ENCODE results near the gene ATE1. TPM values are rescaled to one million over a fixed set of nuclear protein-coding genes. Genes with fewer than 3 reads are reported as not detected.

The ATE1 gene
- total and polyA plus RNA-seq, 2 experiments from 2014 or later: 17.4 to 24.5 TPM

DNA sequence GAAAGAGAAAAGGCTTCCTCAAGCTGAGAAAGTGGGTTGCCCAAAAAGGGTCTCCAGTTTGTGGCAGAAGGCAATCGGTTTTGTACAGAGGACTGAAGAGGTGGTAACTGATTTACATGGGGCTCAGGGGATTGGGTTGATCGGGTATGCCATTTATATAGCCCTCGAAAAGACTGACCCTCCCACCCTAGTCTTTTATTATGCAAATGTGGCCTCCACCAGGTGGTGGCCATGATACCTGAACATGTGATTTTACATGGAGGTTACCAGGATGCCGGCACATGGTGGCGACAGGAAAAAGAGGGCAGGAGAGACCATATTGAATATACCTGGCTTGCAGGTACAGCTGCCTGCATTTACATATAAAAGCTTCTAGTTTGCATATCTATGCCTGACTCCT, 36.7 kb downstream of the ATE1 start:
- Histone ChIP-seq H3K27ac (ENCODE audit: low read depth) (peak overlapping the region; percentile 89), H3K36me3 (ENCODE audit: insufficient read depth) (no peaks in the 10 kb centered on the region), H3K27me3 (ENCODE audit: insufficient read depth) (no peaks in the 10 kb centered on the region), H3F3A (replicated peaks; ENCODE audit: low read depth) (no peaks in the 10 kb centered on the region), H3K4me3 (peak overlapping the region; percentile 8; the same call in 1 of the 2 replicates), H4K20me1 (replicated peaks; ENCODE audit: insufficient read depth) (no peaks in the 10 kb centered on the region), H3K4me1 (ENCODE audit: insufficient read depth) (peaks cover 9% of the 10 kb centered on the region), H3K79me2 (replicated peaks; ENCODE audit: insufficient read depth) (peaks cover 6% of the 10 kb centered on the region), H2AFZ (no peak overlapping the region), H3K4me2 (peak overlapping the region; percentile 45), H3K9me2 (ENCODE audit: insufficient read depth) (no peaks in the 10 kb centered on the region)
- ATAC-seq (peak; percentile 93), DNase-seq (ENCODE audit: low spot score) (peak; percentile 96)
- no peaks in the 10 kb centered on the region for H3K27me3 Mint-ChIP-seq (ENCODE audit: insufficient read depth, low read depth, poor library complexity)
- peaks cover 35% of the 10 kb centered on the region for H3K4me1 Mint-ChIP-seq
- peak overlapping the region; percentile 46 for H3K4me3 Mint-ChIP-seq
- H3K9me3 Mint-ChIP-seq: no peaks in the 10 kb centered on the region
- H3K27ac Mint-ChIP-seq: peak overlapping the region; percentile 97
- H3K36me3 Mint-ChIP-seq (ENCODE audit: low read depth): peaks cover 35% of the 10 kb centered on the region
- peak; percentile 62; the same call in 1 of the 2 replicates for TF ChIP-seq NANOG (IDR thresholded peaks at IDR 0.05; ENCODE audit: borderline replicate concordance)
- no peak for TF ChIP-seq JUNB (IDR thresholded peaks at IDR 0.05; ENCODE audit: unreplicated experiment)
- no peak for TF ChIP-seq EZH2 (IDR thresholded peaks at IDR 0.05; ENCODE audit: low read depth, unreplicated experiment)
- TF ChIP-seq POLR2AphosphoS5 (IDR thresholded peaks at IDR 0.05; ENCODE audit: low read depth): peak; percentile 47
- TF ChIP-seq ZNF114 (CRISPR knock-in tag; IDR thresholded peaks at IDR 0.05): 0 out of 2 replicates have a peak, but pooled peaks have one; percentile 21

DNA sequence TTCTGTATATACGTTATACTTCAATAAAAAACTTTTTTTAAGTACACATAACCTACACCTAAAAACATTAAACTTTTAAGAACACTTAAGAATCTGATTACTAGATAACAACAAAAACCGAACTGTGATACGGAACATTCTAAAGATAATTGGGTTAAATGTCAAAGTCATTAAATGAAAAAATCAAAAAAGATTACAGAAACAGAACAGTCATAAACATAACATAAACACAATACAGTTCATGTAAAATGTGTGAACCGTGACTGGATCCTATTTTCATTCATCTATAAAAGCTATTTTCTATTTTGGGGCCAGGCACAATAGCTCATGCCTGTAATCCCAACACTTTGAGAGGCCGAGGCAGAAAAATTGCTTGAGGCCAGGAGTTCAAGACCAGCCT, 38.6 kb downstream of the ATE1 start:
- ATAC-seq (no peak), DNase-seq (ENCODE audit: low spot score) (no peak)
- H3K9me3 Mint-ChIP-seq: no peaks in the 10 kb centered on the region
- no peak overlapping the region for H2AFZ ChIP-seq
- no peak overlapping the region for H3K4me2 ChIP-seq
- H3K27ac ChIP-seq (ENCODE audit: low read depth): no peak overlapping the region
- no peaks in the 10 kb centered on the region for H4K20me1 ChIP-seq (replicated peaks; ENCODE audit: insufficient read depth)
- H3K4me3 ChIP-seq: no peak overlapping the region
- H3K36me3 Mint-ChIP-seq (ENCODE audit: low read depth): peaks cover 16% of the 10 kb centered on the region
- peaks cover 35% of the 10 kb centered on the region for H3K4me1 Mint-ChIP-seq
- no peak overlapping the region for H3K4me3 Mint-ChIP-seq
- peaks cover 6% of the 10 kb centered on the region for H3K79me2 ChIP-seq (replicated peaks; ENCODE audit: insufficient read depth)
- no peak overlapping the region for H3K27ac Mint-ChIP-seq
- H3K27me3 ChIP-seq (ENCODE audit: insufficient read depth): no peaks in the 10 kb centered on the region
- peaks cover 9% of the 10 kb centered on the region for H3K4me1 ChIP-seq (ENCODE audit: insufficient read depth)
- no peaks in the 10 kb centered on the region for H3F3A ChIP-seq (replicated peaks; ENCODE audit: low read depth)
- H3K27me3 Mint-ChIP-seq (ENCODE audit: insufficient read depth, low read depth, poor library complexity): no peaks in the 10 kb centered on the region
- no peaks in the 10 kb centered on the region for H3K9me2 ChIP-seq (ENCODE audit: insufficient read depth)
- H3K36me3 ChIP-seq (ENCODE audit: insufficient read depth): no peaks in the 10 kb centered on the region
- TF ChIP-seq CREB1 (CRISPR knock-in tag; IDR thresholded peaks at IDR 0.05; ENCODE audit: low read depth): no peak
- TF ChIP-seq, protein P1, sequence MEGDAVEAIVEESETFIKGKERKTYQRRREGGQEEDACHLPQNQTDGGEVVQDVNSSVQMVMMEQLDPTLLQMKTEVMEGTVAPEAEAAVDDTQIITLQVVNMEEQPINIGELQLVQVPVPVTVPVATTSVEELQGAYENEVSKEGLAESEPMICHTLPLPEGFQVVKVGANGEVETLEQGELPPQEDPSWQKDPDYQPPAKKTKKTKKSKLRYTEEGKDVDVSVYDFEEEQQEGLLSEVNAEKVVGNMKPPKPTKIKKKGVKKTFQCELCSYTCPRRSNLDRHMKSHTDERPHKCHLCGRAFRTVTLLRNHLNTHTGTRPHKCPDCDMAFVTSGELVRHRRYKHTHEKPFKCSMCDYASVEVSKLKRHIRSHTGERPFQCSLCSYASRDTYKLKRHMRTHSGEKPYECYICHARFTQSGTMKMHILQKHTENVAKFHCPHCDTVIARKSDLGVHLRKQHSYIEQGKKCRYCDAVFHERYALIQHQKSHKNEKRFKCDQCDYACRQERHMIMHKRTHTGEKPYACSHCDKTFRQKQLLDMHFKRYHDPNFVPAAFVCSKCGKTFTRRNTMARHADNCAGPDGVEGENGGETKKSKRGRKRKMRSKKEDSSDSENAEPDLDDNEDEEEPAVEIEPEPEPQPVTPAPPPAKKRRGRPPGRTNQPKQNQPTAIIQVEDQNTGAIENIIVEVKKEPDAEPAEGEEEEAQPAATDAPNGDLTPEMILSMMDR (conservative IDR thresholded peaks at IDR 0.05; ENCODE audit: low read depth in 2 of 2): no peak
- TF ChIP-seq EZH2phosphoT487 (IDR thresholded peaks at IDR 0.05; ENCODE audit: unreplicated experiment): no peak
- no peak for TF ChIP-seq JUNB (IDR thresholded peaks at IDR 0.05; ENCODE audit: unreplicated experiment)
- TF ChIP-seq POLR2AphosphoS5 (IDR thresholded peaks at IDR 0.05; ENCODE audit: low read depth): no peak
- TF ChIP-seq NANOG (IDR thresholded peaks at IDR 0.05; ENCODE audit: borderline replicate concordance): no peak
- TF ChIP-seq, protein P2, sequence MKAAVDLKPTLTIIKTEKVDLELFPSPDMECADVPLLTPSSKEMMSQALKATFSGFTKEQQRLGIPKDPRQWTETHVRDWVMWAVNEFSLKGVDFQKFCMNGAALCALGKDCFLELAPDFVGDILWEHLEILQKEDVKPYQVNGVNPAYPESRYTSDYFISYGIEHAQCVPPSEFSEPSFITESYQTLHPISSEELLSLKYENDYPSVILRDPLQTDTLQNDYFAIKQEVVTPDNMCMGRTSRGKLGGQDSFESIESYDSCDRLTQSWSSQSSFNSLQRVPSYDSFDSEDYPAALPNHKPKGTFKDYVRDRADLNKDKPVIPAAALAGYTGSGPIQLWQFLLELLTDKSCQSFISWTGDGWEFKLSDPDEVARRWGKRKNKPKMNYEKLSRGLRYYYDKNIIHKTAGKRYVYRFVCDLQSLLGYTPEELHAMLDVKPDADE (IDR thresholded peaks at IDR 0.05): no peak
- TF ChIP-seq EZH2 (IDR thresholded peaks at IDR 0.05; ENCODE audit: low read depth, unreplicated experiment): no peak
- TF ChIP-seq ZNF331 (CRISPR knock-in tag; IDR thresholded peaks at IDR 0.05; ENCODE audit: low read depth): no peak
- TF ChIP-seq, protein P3, sequence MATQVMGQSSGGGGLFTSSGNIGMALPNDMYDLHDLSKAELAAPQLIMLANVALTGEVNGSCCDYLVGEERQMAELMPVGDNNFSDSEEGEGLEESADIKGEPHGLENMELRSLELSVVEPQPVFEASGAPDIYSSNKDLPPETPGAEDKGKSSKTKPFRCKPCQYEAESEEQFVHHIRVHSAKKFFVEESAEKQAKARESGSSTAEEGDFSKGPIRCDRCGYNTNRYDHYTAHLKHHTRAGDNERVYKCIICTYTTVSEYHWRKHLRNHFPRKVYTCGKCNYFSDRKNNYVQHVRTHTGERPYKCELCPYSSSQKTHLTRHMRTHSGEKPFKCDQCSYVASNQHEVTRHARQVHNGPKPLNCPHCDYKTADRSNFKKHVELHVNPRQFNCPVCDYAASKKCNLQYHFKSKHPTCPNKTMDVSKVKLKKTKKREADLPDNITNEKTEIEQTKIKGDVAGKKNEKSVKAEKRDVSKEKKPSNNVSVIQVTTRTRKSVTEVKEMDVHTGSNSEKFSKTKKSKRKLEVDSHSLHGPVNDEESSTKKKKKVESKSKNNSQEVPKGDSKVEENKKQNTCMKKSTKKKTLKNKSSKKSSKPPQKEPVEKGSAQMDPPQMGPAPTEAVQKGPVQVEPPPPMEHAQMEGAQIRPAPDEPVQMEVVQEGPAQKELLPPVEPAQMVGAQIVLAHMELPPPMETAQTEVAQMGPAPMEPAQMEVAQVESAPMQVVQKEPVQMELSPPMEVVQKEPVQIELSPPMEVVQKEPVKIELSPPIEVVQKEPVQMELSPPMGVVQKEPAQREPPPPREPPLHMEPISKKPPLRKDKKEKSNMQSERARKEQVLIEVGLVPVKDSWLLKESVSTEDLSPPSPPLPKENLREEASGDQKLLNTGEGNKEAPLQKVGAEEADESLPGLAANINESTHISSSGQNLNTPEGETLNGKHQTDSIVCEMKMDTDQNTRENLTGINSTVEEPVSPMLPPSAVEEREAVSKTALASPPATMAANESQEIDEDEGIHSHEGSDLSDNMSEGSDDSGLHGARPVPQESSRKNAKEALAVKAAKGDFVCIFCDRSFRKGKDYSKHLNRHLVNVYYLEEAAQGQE (IDR thresholded peaks at IDR 0.05; ENCODE audit: unreplicated experiment): no peak
- TF ChIP-seq STAT1 (IDR thresholded peaks at IDR 0.05; ENCODE audit: unreplicated experiment): no peak

All from GM23338 (cell line).